Neuronal stem cell (in vitro differentiated cells): ENCODE data around the gene LXN.

Experiments used
- DNase-seq: peaks from one replicate; pipeline ENCODE4 v3.0.0-alpha.2; 2013; ENCODE audit warnings: low spot score
- H2AFZ ChIP-seq: one replicate; pipeline ENCODE4 v1.6.1; 2013; ENCODE audit warnings: mild to moderate bottlenecking, low read length, inconsistent platforms
- H2AK5ac ChIP-seq: 2 replicates; pipeline ENCODE4 v1.6.1; 2013; ENCODE audit warnings: low read depth, mild to moderate bottlenecking, inconsistent platforms, low read length, moderate library complexity, mixed read lengths
- H2BK120ac ChIP-seq: 2 replicates; pipeline ENCODE4 v1.6.1; 2013; ENCODE audit warnings: low read depth, mild to moderate bottlenecking, inconsistent platforms, low read length, moderate library complexity, mixed read lengths
- H2BK12ac ChIP-seq: one replicate; pipeline ENCODE4 v1.6.1; 2013; ENCODE audit warnings: low read length, inconsistent platforms
- H2BK15ac ChIP-seq: 2 replicates; pipeline ENCODE4 v1.6.1; 2013; ENCODE audit warnings: mild to moderate bottlenecking, low read length, inconsistent platforms, mixed read lengths
- H2BK5ac ChIP-seq: one replicate; pipeline ENCODE4 v1.6.1; 2013; ENCODE audit warnings: inconsistent platforms, mild to moderate bottlenecking, low read length, moderate library complexity
- H3K14ac ChIP-seq: one replicate; pipeline ENCODE4 v1.6.1; 2013; ENCODE audit warnings: low read length, inconsistent platforms
- H3K18ac ChIP-seq: 2 replicates; pipeline ENCODE4 v1.6.1; 2013; ENCODE audit warnings: low read length, inconsistent platforms
- H3K23ac ChIP-seq: 2 replicates; pipeline ENCODE4 v1.6.1; 2013; ENCODE audit warnings: low read depth, mild to moderate bottlenecking, mixed read lengths, low read length, inconsistent platforms; ENCODE audit not compliant: poor library complexity
- H3K27ac ChIP-seq: replicated peaks from 3 replicates; pipeline ENCODE4 v1.5.1; 2013; ENCODE audit warnings: low read length, inconsistent platforms
- H3K27me3 ChIP-seq, 3 experiments: 2 replicates each; pipeline ENCODE4 v1.6.1; 2013; ENCODE audit warnings: low read length in 3 of 3, mild to moderate bottlenecking in 2 of 3, inconsistent platforms in 1 of 3, low read depth in 1 of 3, mixed read lengths in 1 of 3, moderate library complexity in 1 of 3; ENCODE audit not compliant: control insufficient read depth in 3 of 3, insufficient read depth in 3 of 3
- H3K36me3 ChIP-seq, 2 donors: replicated peaks in 1 of 2; 2 replicates each; pipeline ENCODE4 v1.6.1; 2013; ENCODE audit warnings: low read length in 2 of 2; ENCODE audit not compliant: control insufficient read depth in 2 of 2, insufficient read depth in 2 of 2
- H3K4ac ChIP-seq: 2 replicates; pipeline ENCODE4 v1.6.1; 2013; ENCODE audit warnings: inconsistent platforms, mild to moderate bottlenecking, low read length, moderate library complexity
- H3K4me1 ChIP-seq, 2 donors: 1 replicate in 1 of 2; 2 replicates in 1 of 2; pipeline ENCODE4 v1.6.1; 2013; ENCODE audit warnings: low read length in 2 of 2, low read depth in 1 of 2; ENCODE audit not compliant: control insufficient read depth in 2 of 2, insufficient read depth in 1 of 2
- H3K4me2 ChIP-seq: one replicate; pipeline ENCODE4 v1.6.1; 2013; ENCODE audit warnings: mild to moderate bottlenecking, low read length, inconsistent platforms; ENCODE audit not compliant: insufficient read depth, poor library complexity, severe bottlenecking
- H3K4me3 ChIP-seq, 2 donors: 2 replicates each; pipeline ENCODE4 v1.5.1; 2013; ENCODE audit warnings: low read length in 2 of 2, mild to moderate bottlenecking in 2 of 2, inconsistent platforms in 1 of 2, moderate library complexity in 1 of 2
- H3K79me1 ChIP-seq: one replicate; pipeline ENCODE4 v1.6.1; 2013; ENCODE audit warnings: low read depth, mild to moderate bottlenecking, inconsistent platforms, low read length, moderate library complexity
- H3K9ac ChIP-seq: one replicate; pipeline ENCODE4 v1.6.1; 2013; ENCODE audit warnings: mild to moderate bottlenecking, low read depth, low read length, inconsistent platforms; ENCODE audit not compliant: poor library complexity
- H3K9me3 ChIP-seq, 2 donors: replicated peaks in 1 of 2; 2 replicates each; pipeline versions ENCODE3 to v1.6.1; 2013; ENCODE audit warnings: low read length in 2 of 2, mild to moderate bottlenecking in 2 of 2, inconsistent platforms in 1 of 2, low read depth in 1 of 2, mixed read lengths in 1 of 2, moderate library complexity in 1 of 2; ENCODE audit not compliant: control insufficient read depth in 2 of 2, insufficient read depth in 1 of 2
- H4K8ac ChIP-seq: one replicate; pipeline ENCODE4 v1.6.1; 2013; ENCODE audit warnings: low read depth, mild to moderate bottlenecking, inconsistent platforms, low read length, moderate library complexity
- H4K91ac ChIP-seq: one replicate; pipeline ENCODE4 v1.6.1; 2013; ENCODE audit warnings: low read length, low read depth, mild to moderate bottlenecking, inconsistent platforms; ENCODE audit not compliant: poor library complexity
- WGBS, 2 donors: extraction: QIAGEN DNeasy Blood & Tissue Kit; methylation state at CpG; one replicate each; pipeline ENCODE4 v1.1.7; 2013; ENCODE audit warnings: missing lambda C conversion rate in 2 of 2, mixed read lengths in 1 of 2; ENCODE audit not compliant: insufficient read length in 2 of 2, insufficient replicate concordance in 1 of 2; ENCODE audit errors: extremely low coverage in 2 of 2; 5-methylcytosine and 5-hydroxymethylcytosine counted together

The LXN gene

GRCh38 chr3:158710601-158711000 is 38.2 kb upstream of the LXN start:
- Histone ChIP-seq H3K14ac (no peak overlapping the region), H3K4me1 (peaks cover 0 to 5% of the 10 kb centered on the region in 2 donors), H3K27me3 (no peaks in the 10 kb centered on the region), H3K36me3 (peaks cover 2 to 43% of the 10 kb centered on the region in 2 donors), H3K4me3 (no peak overlapping the region), H3K9ac (no peak overlapping the region), H2BK120ac (no peak overlapping the region), H2BK12ac (no peak overlapping the region), H2AFZ (no peak overlapping the region), H4K91ac (no peak overlapping the region), H4K8ac (no peak overlapping the region), H3K9me3 (no peaks in the 10 kb centered on the region), H3K79me1 (no peaks in the 10 kb centered on the region), H3K4me2 (no peak overlapping the region), H3K23ac (no peak overlapping the region), H2AK5ac (no peak overlapping the region), H2BK5ac (no peak overlapping the region), H3K4ac (no peak overlapping the region), H2BK15ac (no peak overlapping the region), H3K27ac (no peak overlapping the region), H3K18ac (no peak overlapping the region)
- no peak for DNase-seq
- no CpG with 5 or more reads among the region's 4 CpGs for WGBS, 2 donors

DNA sequence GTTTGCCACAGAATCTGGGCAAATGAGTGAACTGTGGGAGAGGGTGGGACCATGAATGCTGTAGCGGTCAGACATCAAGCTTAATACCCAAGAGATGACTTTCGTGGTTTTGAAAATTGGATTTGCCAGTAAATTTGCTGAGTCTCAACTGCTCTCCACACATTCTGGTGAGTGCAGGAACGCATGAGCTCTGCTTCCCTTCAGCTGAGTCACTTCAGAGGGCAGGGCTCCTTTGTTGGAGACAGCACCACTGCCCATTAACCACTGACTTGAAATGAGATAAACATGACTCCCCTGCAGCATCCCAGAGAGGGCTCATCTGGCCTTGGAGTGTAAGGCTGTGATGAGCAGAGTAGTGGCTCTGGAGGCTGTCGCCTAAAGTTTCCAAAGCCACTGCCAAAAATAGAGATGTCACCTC is 37.2 kb upstream of the LXN start:
- H2AK5ac ChIP-seq: no peak overlapping the region
- no peak overlapping the region for H3K18ac ChIP-seq
- no peak overlapping the region for H2BK120ac ChIP-seq
- no CpG with 5 or more reads among the region's 4 CpGs for WGBS, 2 donors
- H4K8ac ChIP-seq: no peak overlapping the region
- no peak overlapping the region for H3K4me2 ChIP-seq
- H3K27me3 ChIP-seq: no peaks in the 10 kb centered on the region
- no peak overlapping the region for H2BK15ac ChIP-seq
- no peak overlapping the region for H4K91ac ChIP-seq
- no peak overlapping the region for H2AFZ ChIP-seq
- H2BK12ac ChIP-seq: no peak overlapping the region
- no peak overlapping the region for H3K4ac ChIP-seq
- no peaks in the 10 kb centered on the region for H3K79me1 ChIP-seq
- H3K23ac ChIP-seq: no peak overlapping the region
- H3K27ac ChIP-seq: no peak overlapping the region
- peaks cover 2 to 43% of the 10 kb centered on the region in 2 donors for H3K36me3 ChIP-seq
- DNase-seq: no peak
- H3K14ac ChIP-seq: no peak overlapping the region
- peaks cover 0 to 5% of the 10 kb centered on the region in 2 donors for H3K4me1 ChIP-seq
- H3K9me3 ChIP-seq: no peaks in the 10 kb centered on the region
- H3K9ac ChIP-seq: no peak overlapping the region
- H2BK5ac ChIP-seq: no peak overlapping the region
- H3K4me3 ChIP-seq: no peak overlapping the region

DNA sequence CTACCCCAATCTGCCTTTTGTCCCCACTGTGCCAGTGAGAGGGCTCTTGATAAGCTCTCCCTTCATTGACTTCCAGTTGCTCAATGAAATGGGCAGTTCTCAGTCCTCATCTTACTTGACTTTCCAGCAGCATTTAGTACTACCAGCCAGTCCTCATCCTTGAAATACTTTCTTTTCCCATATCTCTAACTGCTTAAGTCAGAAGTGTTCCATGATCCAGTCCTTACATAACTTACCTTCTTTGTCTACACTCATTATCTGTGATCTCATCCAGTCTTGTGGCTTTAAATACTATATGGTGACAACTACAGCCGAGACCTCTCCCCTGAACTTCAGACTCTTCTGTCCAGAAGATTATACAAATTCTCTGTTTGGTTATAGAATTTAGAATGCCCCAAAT is 31.1 kb upstream of the LXN start:
- no peaks in the 10 kb centered on the region for H3K79me1 ChIP-seq
- H3K36me3 ChIP-seq: peaks cover 0 to 10% of the 10 kb centered on the region in 2 donors
- no peak overlapping the region for H3K4ac ChIP-seq
- no peak overlapping the region for H2AFZ ChIP-seq
- no peak overlapping the region for H3K9ac ChIP-seq
- no peaks in the 10 kb centered on the region for H3K9me3 ChIP-seq
- H3K18ac ChIP-seq: no peak overlapping the region
- H3K27ac ChIP-seq: no peak overlapping the region
- H3K4me2 ChIP-seq: no peak overlapping the region
- H3K14ac ChIP-seq: no peak overlapping the region
- no peaks in the 10 kb centered on the region for H3K27me3 ChIP-seq
- H3K23ac ChIP-seq: no peak overlapping the region
- no peak overlapping the region for H2BK12ac ChIP-seq
- no peak for DNase-seq
- H2AK5ac ChIP-seq: no peak overlapping the region
- no peaks in the 10 kb centered on the region for H3K4me1 ChIP-seq
- WGBS, 2 donors: no CpG with 5 or more reads among the region's 1 CpG
- H2BK5ac ChIP-seq: no peak overlapping the region
- no peak overlapping the region for H2BK120ac ChIP-seq
- no peak overlapping the region for H4K91ac ChIP-seq
- H4K8ac ChIP-seq: no peak overlapping the region
- no peak overlapping the region for H2BK15ac ChIP-seq
- no peak overlapping the region for H3K4me3 ChIP-seq

DNA sequence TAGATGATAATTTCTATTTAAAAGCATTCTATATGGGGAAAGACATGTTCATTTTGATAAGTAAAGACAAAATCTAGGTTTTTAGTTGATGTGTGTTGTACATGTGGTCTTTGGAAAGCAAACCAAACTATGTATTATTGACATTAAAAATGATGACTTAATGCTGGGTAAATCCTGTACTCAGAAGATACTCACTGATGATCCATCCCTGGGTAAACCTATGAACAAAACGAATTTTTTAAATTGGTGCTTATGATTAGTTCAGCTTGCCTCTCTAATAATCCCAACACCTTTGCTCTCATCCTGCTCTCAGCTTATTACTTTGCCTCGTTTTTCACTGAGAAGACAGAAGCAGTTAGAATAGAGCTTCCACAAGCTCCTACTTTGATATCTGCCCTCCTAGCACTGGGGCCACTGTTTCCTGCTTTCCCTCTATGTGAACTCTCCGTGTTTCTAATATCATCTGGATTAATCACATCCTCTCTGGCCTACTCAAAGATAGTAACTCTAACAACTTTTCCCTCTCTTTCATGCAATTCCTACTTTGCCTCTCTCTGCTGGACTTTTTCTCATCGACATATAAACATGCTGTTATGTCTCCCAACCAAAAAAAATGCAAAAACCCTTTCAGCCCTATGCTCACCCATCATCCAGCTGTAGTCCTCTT is 30.5 kb upstream of the LXN start:
- no peaks in the 10 kb centered on the region for H3K9me3 ChIP-seq
- no peaks in the 10 kb centered on the region for H3K79me1 ChIP-seq
- no peak overlapping the region for H2BK5ac ChIP-seq
- H3K4me2 ChIP-seq: no peak overlapping the region
- H3K4me1 ChIP-seq: no peaks in the 10 kb centered on the region
- H2AFZ ChIP-seq: no peak overlapping the region
- WGBS, 2 donors: no CpG with 5 or more reads among the region's 4 CpGs
- H3K18ac ChIP-seq: no peak overlapping the region
- no peak overlapping the region for H3K23ac ChIP-seq
- H4K8ac ChIP-seq: no peak overlapping the region
- no peak for DNase-seq
- H3K14ac ChIP-seq: no peak overlapping the region
- H3K27ac ChIP-seq: no peak overlapping the region
- no peak overlapping the region for H2BK120ac ChIP-seq
- no peak overlapping the region for H3K4ac ChIP-seq
- no peak overlapping the region for H4K91ac ChIP-seq
- no peak overlapping the region for H2AK5ac ChIP-seq
- peaks cover 0 to 4% of the 10 kb centered on the region in 2 donors for H3K36me3 ChIP-seq
- no peak overlapping the region for H3K9ac ChIP-seq
- no peak overlapping the region for H2BK12ac ChIP-seq
- H3K27me3 ChIP-seq: no peaks in the 10 kb centered on the region
- no peak overlapping the region for H2BK15ac ChIP-seq
- H3K4me3 ChIP-seq: no peak overlapping the region
